ENCODE results near the gene FGF18. TPM values are rescaled to one million over a fixed set of nuclear protein-coding genes. Genes with fewer than 3 reads are reported as not detected.
"Not testable (repeated sequence)": the region's sequence is repeated elsewhere in the genome, so short reads cannot be mapped to it uniquely, and the experiment has no call there.

FGF18 gene
- total and polyA plus RNA-seq, 9 of the 15 experiments (the other 6 are each of a cell fraction or from before 2014, with no cell fraction given): 0.05 to 0.18 (median 0.11) TPM; not detected in 6

- TF ChIP-seq, protein P1, sequence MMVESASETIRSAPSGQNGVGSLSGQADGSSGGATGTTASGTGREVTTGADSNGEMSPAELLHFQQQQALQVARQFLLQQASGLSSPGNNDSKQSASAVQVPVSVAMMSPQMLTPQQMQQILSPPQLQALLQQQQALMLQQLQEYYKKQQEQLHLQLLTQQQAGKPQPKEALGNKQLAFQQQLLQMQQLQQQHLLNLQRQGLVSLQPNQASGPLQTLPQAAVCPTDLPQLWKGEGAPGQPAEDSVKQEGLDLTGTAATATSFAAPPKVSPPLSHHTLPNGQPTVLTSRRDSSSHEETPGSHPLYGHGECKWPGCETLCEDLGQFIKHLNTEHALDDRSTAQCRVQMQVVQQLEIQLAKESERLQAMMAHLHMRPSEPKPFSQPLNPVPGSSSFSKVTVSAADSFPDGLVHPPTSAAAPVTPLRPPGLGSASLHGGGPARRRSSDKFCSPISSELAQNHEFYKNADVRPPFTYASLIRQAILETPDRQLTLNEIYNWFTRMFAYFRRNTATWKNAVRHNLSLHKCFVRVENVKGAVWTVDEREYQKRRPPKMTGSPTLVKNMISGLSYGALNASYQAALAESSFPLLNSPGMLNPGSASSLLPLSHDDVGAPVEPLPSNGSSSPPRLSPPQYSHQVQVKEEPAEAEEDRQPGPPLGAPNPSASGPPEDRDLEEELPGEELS (CRISPR knock-in tag; IDR thresholded peaks at IDR 0.05; ENCODE audit: borderline replicate concordance): no peak
- TF ChIP-seq, protein P2, sequence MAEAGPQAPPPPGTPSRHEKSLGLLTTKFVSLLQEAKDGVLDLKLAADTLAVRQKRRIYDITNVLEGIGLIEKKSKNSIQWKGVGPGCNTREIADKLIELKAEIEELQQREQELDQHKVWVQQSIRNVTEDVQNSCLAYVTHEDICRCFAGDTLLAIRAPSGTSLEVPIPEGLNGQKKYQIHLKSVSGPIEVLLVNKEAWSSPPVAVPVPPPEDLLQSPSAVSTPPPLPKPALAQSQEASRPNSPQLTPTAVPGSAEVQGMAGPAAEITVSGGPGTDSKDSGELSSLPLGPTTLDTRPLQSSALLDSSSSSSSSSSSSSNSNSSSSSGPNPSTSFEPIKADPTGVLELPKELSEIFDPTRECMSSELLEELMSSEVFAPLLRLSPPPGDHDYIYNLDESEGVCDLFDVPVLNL (CRISPR knock-in tag; IDR thresholded peaks at IDR 0.05; ENCODE audit: low read depth): no peak
- no peak for TF ChIP-seq PRMT5 (CRISPR knock-in tag; IDR thresholded peaks at IDR 0.05)
- no peak for TF ChIP-seq SREBF1 (IDR thresholded peaks at IDR 0.05; ENCODE audit: borderline replicate concordance, low read depth, low read length)
- TF ChIP-seq TEAD4 (IDR thresholded peaks at IDR 0.05; ENCODE audit: low read length): no peak
- no peak for TF ChIP-seq TEAD4 (CRISPR knock-in tag; IDR thresholded peaks at IDR 0.05; ENCODE audit: borderline replicate concordance)
- TF ChIP-seq USF2 (CRISPR knock-in tag; IDR thresholded peaks at IDR 0.05): no peak
- TF ChIP-seq FOSL1 (tag; conservative IDR thresholded peaks at IDR 0.05): no peak
- TF ChIP-seq CTBP1 (IDR thresholded peaks at IDR 0.05; ENCODE audit: borderline replicate concordance): no peak
- no peak for TF ChIP-seq TAF1 (IDR thresholded peaks at IDR 0.05; ENCODE audit: control insufficient read depth, extremely low read depth, insufficient read depth, low read length, severe bottlenecking)
- TF ChIP-seq TGIF2 (CRISPR knock-in tag; IDR thresholded peaks at IDR 0.05): no peak
- no peak for TF ChIP-seq ZNF780A (CRISPR knock-in tag; IDR thresholded peaks at IDR 0.05)
These were observed 39.5 kb upstream of the FGF18 start (continued) for GRCh38 chr5:171379961-171380360.

- Histone ChIP-seq H3K36me3 (ENCODE audit: control insufficient read depth, insufficient read depth, low read length) (peaks cover 10% of the 10 kb centered on the region), H3K79me2 (ENCODE audit: control insufficient read depth, insufficient read depth, low read length) (peaks cover 30% of the 10 kb centered on the region), H4K20me1 (replicated peaks; ENCODE audit: control insufficient read depth, insufficient read depth, low read length) (peaks cover 15% of the 10 kb centered on the region)
- DNase-seq (ENCODE audit: extremely low read depth in 1 of 4, low spot score in 3 of 4); ATAC-seq; in situ Hi-C loops (cut with MboI); POLR2A ChIA-PET; intact Hi-C loops (cut with micrococcal nuclease); H3K9me1 ChIP-seq (ENCODE audit: control insufficient read depth, insufficient read depth, low read length); H3K4me2 ChIP-seq (ENCODE audit: insufficient read depth, low read length); H3K4me3 ChIP-seq; H2AFZ ChIP-seq (ENCODE audit: low read depth, low read length); BruUV-seq (replicated peaks); CTCF ChIA-PET (ENCODE audit: low intra/inter-chr PET ratio); H3K27me3 ChIP-seq (ENCODE audit: control insufficient read depth in 2 of 2, insufficient read depth in 2 of 2, low read length in 2 of 2); FAIRE-seq; H3K9me3 ChIP-seq (replicated peaks; ENCODE audit: control insufficient read depth, insufficient read depth, low read depth, low read length); H3K27ac ChIP-seq (ENCODE audit: extremely low read depth, low read depth, low read length); H3K4me1 ChIP-seq (replicated peaks in 1 of 2; ENCODE audit: control insufficient read depth in 2 of 2, insufficient read depth in 2 of 2, low read length in 2 of 2); H3K9ac ChIP-seq (ENCODE audit: insufficient read depth in 1 of 2, low read depth in 2 of 2, low read length in 2 of 2): not testable (repeated sequence)
- WGBS (ENCODE audit: insufficient coverage, low coverage, missing lambda C conversion rate): 29% methylated on average over 6 of the region's 9 CpGs
These were observed 35.0 kb upstream of the FGF18 start for GRCh38 chr5:171384416-171384815.
